ENCODE measurements around the gene MACROD2.

- no peak for TF ChIP-seq ZNF513 (tag by site-specific recombination; IDR thresholded peaks at IDR 0.05)
- TF ChIP-seq ZNF112 (tag by site-specific recombination; IDR thresholded peaks at IDR 0.05): no peak
- TF ChIP-seq ZNF362 (tag by site-specific recombination; IDR thresholded peaks at IDR 0.05): no peak
- no peak for TF ChIP-seq ZNF274 (IDR thresholded peaks at IDR 0.05; ENCODE audit: low read length)
- TF ChIP-seq ZNF274 (tag by site-specific recombination; IDR thresholded peaks at IDR 0.05; ENCODE audit: borderline replicate concordance): no peak
- TF ChIP-seq CTCF (tag by site-specific recombination; IDR thresholded peaks at IDR 0.05): no peak
- no peak for TF ChIP-seq PRDM10 (tag by site-specific recombination; IDR thresholded peaks at IDR 0.05)
- no peak for TF ChIP-seq WT1 (tag by site-specific recombination; IDR thresholded peaks at IDR 0.05)
- TF ChIP-seq ZNF433 (tag by site-specific recombination; IDR thresholded peaks at IDR 0.05; ENCODE audit: low read depth): no peak
- no peak for TF ChIP-seq ZNF302 (tag by site-specific recombination; IDR thresholded peaks at IDR 0.05; ENCODE audit: low read depth)
- no peak for TF ChIP-seq ZNF501 (tag by site-specific recombination; IDR thresholded peaks at IDR 0.05)
- no peak for TF ChIP-seq KLF1 (tag by site-specific recombination; IDR thresholded peaks at IDR 0.05)
- TF ChIP-seq REST (tag by site-specific recombination; IDR thresholded peaks at IDR 0.05): no peak
Measured at GRCh38 chr20:15099130-15099529, 1103.8 kb downstream of the MACROD2 start.
